Stimulated activated CD4-positive, alpha-beta T cell treated with anti-CD3 and anti-CD28 coated beads, TNF-alpha, amount 100 ng/mL, for 24 hours (primary cell): Measurements from ENCODE around the gene B3GNT2.
"Not testable (repeated sequence)": the region's sequence is repeated elsewhere in the genome, so short reads cannot be mapped to it uniquely, and the experiment has no call there.

Experiments used
- DNase-seq, 3 experiments: peaks; one replicate each; pipeline ENCODE4 v3.0.0-alpha.2; 2020; ENCODE audit warnings: low read depth in 3 of 3

Gene B3GNT2

GRCh38 chr2:62185475-62186155, 10.3 kb upstream of the B3GNT2 start:
- DNase-seq, result no peak

GRCh38 chr2:62186156-62186905, 9.6 kb upstream of the B3GNT2 start:
- DNase-seq, result no peak

GRCh38 chr2:62187246-62187645, 8.7 kb upstream of the B3GNT2 start:
- DNase-seq, result no peak

- DNase-seq, result no peak
Measured at GRCh38 chr2:62188416-62188815, 7.5 kb upstream of the B3GNT2 start.

GRCh38 chr2:62189196-62189595, 6.7 kb upstream of the B3GNT2 start:
- DNase-seq, result no peak

- DNase-seq, result no peak
Measured at GRCh38 chr2:62192811-62193210, 3.1 kb upstream of the B3GNT2 start.

- DNase-seq, result no peak
Measured at GRCh38 chr2:62194558-62195420, 1.1 kb upstream of the B3GNT2 start.

GRCh38 chr2:62196278-62196901, 475 bp downstream of the B3GNT2 start:
- DNase-seq, result peak in 2 of 3 experiments; percentile 41 to 61

- DNase-seq, result peak in 1 of 3 experiments; percentile 32
Measured at GRCh38 chr2:62197011-62197924, 1.4 kb downstream of the B3GNT2 start.

GRCh38 chr2:62197925-62198633, 2.2 kb downstream of the B3GNT2 start:
- no peak for DNase-seq

- DNase-seq, result not testable (repeated sequence)
Measured at GRCh38 chr2:62198854-62199253, 2.9 kb downstream of the B3GNT2 start.

- no peak for DNase-seq
Measured at GRCh38 chr2:62199392-62200125, 3.6 kb downstream of the B3GNT2 start.

GRCh38 chr2:62200291-62200841, 4.5 kb downstream of the B3GNT2 start:
- no peak for DNase-seq

GRCh38 chr2:62200868-62201267, 5.0 kb downstream of the B3GNT2 start:
- no peak for DNase-seq

- DNase-seq, result no peak
Measured at GRCh38 chr2:62201307-62201706, 5.4 kb downstream of the B3GNT2 start.

GRCh38 chr2:62202019-62202722, 6.3 kb downstream of the B3GNT2 start:
- DNase-seq, result no peak

- no peak for DNase-seq
Measured at GRCh38 chr2:62202729-62203128, 6.8 kb downstream of the B3GNT2 start.

GRCh38 chr2:62203459-62203858, 7.5 kb downstream of the B3GNT2 start:
- no peak for DNase-seq
